ENCODE results near the gene VPS26B.
"Not testable (repeated sequence)": the region's sequence is repeated elsewhere in the genome, so short reads cannot be mapped to it uniquely, and the experiment has no call there.

DNA sequence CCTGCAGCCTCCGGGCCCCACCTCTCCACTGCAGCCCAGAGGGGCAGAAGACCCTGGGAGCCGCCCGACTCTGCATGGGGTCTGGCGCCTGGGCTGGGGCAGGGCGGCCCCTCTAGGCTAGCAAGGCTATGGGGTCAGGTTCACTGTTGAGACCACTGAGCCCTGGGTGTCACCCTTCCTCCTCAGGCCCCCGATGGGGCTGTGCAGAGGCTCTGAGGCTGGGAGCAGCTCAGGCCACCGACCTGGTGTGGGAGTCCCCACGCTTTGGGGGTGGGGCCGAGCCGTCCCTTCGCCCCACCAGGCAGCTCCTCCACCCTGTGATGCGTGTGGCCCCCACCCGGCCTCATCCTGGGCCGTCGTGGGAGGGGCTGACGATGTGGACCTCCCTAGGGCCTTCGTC lies 57.2 kb downstream of the VPS26B start:
- TF ChIP-seq, protein P1, sequence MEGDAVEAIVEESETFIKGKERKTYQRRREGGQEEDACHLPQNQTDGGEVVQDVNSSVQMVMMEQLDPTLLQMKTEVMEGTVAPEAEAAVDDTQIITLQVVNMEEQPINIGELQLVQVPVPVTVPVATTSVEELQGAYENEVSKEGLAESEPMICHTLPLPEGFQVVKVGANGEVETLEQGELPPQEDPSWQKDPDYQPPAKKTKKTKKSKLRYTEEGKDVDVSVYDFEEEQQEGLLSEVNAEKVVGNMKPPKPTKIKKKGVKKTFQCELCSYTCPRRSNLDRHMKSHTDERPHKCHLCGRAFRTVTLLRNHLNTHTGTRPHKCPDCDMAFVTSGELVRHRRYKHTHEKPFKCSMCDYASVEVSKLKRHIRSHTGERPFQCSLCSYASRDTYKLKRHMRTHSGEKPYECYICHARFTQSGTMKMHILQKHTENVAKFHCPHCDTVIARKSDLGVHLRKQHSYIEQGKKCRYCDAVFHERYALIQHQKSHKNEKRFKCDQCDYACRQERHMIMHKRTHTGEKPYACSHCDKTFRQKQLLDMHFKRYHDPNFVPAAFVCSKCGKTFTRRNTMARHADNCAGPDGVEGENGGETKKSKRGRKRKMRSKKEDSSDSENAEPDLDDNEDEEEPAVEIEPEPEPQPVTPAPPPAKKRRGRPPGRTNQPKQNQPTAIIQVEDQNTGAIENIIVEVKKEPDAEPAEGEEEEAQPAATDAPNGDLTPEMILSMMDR (IDR thresholded peaks at IDR 0.05) = not testable (repeated sequence)
- not testable (repeated sequence) for TF ChIP-seq POLR2AphosphoS5 (IDR thresholded peaks at IDR 0.05; ENCODE audit: low read depth, low read length)

Measured in Panc1 (cell line).